Pons (tissue), 1 donor: ENCODE data around the gene PHYKPL.
"Not testable (repeated sequence)": the region's sequence is repeated elsewhere in the genome, so short reads cannot be mapped to it uniquely, and the experiment has no call there.

Experiments
- DNase-seq: peaks from one replicate; pipeline ENCODE4 v3.0.0-alpha.2; 2016; ENCODE audit warnings: low spot score

The PHYKPL gene

GRCh38 chr5:178239626-178240301 lies 7.2 kb upstream of the PHYKPL start:
- not testable (repeated sequence) for DNase-seq

- no peak for DNase-seq
Measured at GRCh38 chr5:178238711-178239592, 6.3 kb upstream of the PHYKPL start.

GRCh38 chr5:178238313-178238635 lies 5.7 kb upstream of the PHYKPL start:
- no peak for DNase-seq

GRCh38 chr5:178237431-178238312 lies 5.1 kb upstream of the PHYKPL start:
- DNase-seq, result no peak

GRCh38 chr5:178236679-178237078 lies 4.1 kb upstream of the PHYKPL start:
- peak; percentile 34 for DNase-seq

GRCh38 chr5:178236126-178236525 lies 3.5 kb upstream of the PHYKPL start:
- no peak for DNase-seq

- DNase-seq, result no peak
Measured at GRCh38 chr5:178235588-178235974, 3.0 kb upstream of the PHYKPL start.

- DNase-seq, result peak; percentile 65
Measured at GRCh38 chr5:178234750-178235587, 2.4 kb upstream of the PHYKPL start.

- no peak for DNase-seq
Measured at GRCh38 chr5:178234121-178234749, 1.6 kb upstream of the PHYKPL start.

- DNase-seq, result no peak
Measured at GRCh38 chr5:178232920-178233429, 373 bp upstream of the PHYKPL start.

GRCh38 chr5:178231539-178232123 lies 971 bp downstream of the PHYKPL start:
- no peak for DNase-seq

GRCh38 chr5:178230879-178231538 lies 1.6 kb downstream of the PHYKPL start:
- DNase-seq, result peak; percentile 42

- DNase-seq, result no peak
Measured at GRCh38 chr5:178229861-178230260, 2.7 kb downstream of the PHYKPL start.

- not testable (repeated sequence) for DNase-seq
Measured at GRCh38 chr5:178229111-178229510, 3.5 kb downstream of the PHYKPL start.

- DNase-seq, result no peak
Measured at GRCh38 chr5:178228609-178229008, 4.0 kb downstream of the PHYKPL start.

- DNase-seq, result no peak
Measured at GRCh38 chr5:178227929-178228328, 4.7 kb downstream of the PHYKPL start.

- DNase-seq, result no peak
Measured at GRCh38 chr5:178227138-178227659, 5.4 kb downstream of the PHYKPL start.

- DNase-seq, result no peak
Measured at GRCh38 chr5:178225174-178225573, 7.4 kb downstream of the PHYKPL start.

GRCh38 chr5:178224403-178224802 lies 8.2 kb downstream of the PHYKPL start:
- DNase-seq, result no peak
